ENCODE measurements around the gene YWHAE.
"Not testable (repeated sequence)": the region's sequence is repeated elsewhere in the genome, so short reads cannot be mapped to it uniquely, and the experiment has no call there.

YWHAE gene

DNA sequence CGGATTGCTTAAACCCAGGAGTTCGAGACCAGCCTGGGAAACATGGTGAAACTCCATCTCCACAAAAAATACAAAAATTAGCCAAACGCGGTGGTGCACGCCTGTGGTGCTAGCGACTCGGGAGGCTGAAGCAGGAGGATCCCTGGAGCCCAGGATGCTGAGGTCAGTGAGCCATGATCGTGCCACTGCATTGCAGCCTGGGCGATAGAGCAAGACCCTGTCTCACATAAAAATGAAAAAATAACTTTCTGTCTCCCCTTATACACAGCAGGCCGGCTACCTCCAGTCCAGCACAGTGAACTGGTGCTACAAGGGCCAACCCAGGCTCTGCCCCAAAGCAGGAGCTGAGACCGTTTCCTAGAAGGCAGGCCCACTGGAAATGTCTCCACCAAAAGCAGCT, 59.7 kb downstream of the YWHAE start:
- in situ Hi-C loops (cut with MboI; ENCODE audit: low sequenced_read_pairs) = no loop called here

GRCh38 chr17:1331708-1332107, 68.3 kb downstream of the YWHAE start:
- in situ Hi-C loops (cut with MboI; ENCODE audit: low sequenced_read_pairs) = no loop called here

- in situ Hi-C loops (cut with MboI; ENCODE audit: low sequenced_read_pairs) = no loop called here
Measured at GRCh38 chr17:1329745-1330343, 70.2 kb downstream of the YWHAE start.

GRCh38 chr17:1328437-1328836, 71.6 kb downstream of the YWHAE start:
- in situ Hi-C loops (cut with MboI; ENCODE audit: low sequenced_read_pairs) = no loop called here

DNA sequence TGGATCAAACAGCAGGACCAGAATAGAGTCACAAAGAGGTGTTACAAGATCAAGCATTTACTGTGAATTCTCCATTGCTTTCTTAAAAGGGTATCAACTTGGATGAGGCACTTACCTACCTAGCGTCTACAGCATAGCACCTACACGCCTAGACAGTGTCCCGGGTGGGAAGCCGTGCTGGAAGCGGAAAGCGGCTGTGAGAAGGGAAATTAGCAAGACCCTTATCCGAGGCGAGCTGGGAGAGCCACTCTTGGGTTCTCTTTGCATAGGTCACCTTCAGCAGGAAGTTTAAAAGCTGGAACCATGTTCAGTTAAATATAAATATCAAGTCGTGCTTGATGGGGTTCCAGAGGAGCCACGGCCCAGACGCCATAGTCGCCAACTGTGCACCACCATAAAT, 74.3 kb downstream of the YWHAE start:
- in situ Hi-C loops (cut with MboI; ENCODE audit: low sequenced_read_pairs) = no loop called here

GRCh38 chr17:1324201-1324771, 75.7 kb downstream of the YWHAE start:
- in situ Hi-C loops (cut with MboI; ENCODE audit: low sequenced_read_pairs) = no loop called here

DNA sequence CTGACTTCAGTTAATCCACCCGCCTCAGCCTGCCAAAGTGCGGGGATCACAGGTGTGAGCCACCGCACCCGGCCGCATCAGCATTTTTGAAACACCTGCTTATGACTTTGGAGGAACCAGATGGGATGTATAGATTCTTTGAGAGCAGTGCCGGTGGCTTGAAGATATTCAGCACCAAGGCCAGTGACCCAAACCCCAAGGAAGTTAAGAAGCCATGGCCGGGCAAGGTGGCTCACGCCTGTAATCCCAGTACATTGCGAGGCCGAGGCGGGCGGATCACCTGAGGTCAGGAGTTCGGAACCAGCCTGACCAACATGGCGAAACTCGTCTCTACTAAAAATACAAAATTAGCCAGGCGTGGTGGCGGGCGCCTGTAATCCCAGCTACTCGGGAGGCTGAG, 76.7 kb downstream of the YWHAE start:
- in situ Hi-C loops (cut with MboI; ENCODE audit: low sequenced_read_pairs) = no loop called here

GRCh38 chr17:1322480-1322879, 77.5 kb downstream of the YWHAE start:
- in situ Hi-C loops (cut with MboI; ENCODE audit: low sequenced_read_pairs) = no loop called here

DNA sequence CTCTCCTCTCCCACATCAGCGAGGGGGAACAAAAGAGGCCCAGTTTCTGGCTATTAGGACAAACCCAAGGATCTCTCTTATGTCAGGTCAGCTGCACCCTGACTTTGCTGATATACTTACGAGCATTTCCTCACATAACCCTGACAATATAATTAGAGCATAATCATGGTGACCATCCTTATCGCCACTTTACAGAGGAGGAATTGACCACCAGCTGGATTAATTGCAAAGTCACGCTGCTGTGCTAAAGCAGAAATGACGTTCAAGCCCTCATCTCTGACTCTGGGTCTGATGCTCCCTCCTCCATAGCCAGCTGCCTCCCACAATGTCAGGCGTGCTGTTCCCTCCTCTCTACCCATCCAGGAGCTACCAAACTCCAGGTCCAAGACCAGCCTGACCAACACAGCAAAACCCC, 78.0 kb downstream of the YWHAE start:
- in situ Hi-C loops (cut with MboI; ENCODE audit: low sequenced_read_pairs) = no loop called here

GRCh38 chr17:1315891-1316403, 84.1 kb downstream of the YWHAE start:
- in situ Hi-C loops (cut with MboI; ENCODE audit: low sequenced_read_pairs) = no loop called here

- in situ Hi-C loops (cut with MboI; ENCODE audit: low sequenced_read_pairs) = no loop called here
Measured at GRCh38 chr17:1315409-1315808, 84.6 kb downstream of the YWHAE start.

- in situ Hi-C loops (cut with MboI; ENCODE audit: low sequenced_read_pairs) = no loop called here
Measured at GRCh38 chr17:1313270-1314005, 86.6 kb downstream of the YWHAE start.

GRCh38 chr17:1312261-1312870, 87.7 kb downstream of the YWHAE start:
- in situ Hi-C loops (cut with MboI; ENCODE audit: low sequenced_read_pairs) = no loop called here

DNA sequence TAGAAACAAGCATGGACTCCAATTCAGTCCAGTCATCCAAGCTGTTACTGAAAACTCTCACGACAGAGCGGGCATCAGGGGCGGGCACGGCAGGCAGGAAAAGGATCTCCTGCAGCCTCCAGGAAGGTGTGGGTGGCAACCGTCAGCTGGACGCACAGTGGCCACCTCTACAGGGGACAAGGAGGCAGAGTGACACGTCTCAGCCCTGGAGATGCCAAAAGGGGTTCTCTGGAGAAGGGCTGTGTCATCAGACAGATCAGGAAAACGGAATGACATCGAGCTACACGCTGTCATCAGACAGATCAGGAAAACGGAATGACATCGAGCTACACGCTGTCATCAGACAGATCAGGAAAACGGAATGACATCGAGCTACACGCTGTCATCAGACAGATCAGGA, 92.2 kb downstream of the YWHAE start:
- in situ Hi-C loops (cut with MboI; ENCODE audit: low sequenced_read_pairs) = not testable (repeated sequence)

DNA sequence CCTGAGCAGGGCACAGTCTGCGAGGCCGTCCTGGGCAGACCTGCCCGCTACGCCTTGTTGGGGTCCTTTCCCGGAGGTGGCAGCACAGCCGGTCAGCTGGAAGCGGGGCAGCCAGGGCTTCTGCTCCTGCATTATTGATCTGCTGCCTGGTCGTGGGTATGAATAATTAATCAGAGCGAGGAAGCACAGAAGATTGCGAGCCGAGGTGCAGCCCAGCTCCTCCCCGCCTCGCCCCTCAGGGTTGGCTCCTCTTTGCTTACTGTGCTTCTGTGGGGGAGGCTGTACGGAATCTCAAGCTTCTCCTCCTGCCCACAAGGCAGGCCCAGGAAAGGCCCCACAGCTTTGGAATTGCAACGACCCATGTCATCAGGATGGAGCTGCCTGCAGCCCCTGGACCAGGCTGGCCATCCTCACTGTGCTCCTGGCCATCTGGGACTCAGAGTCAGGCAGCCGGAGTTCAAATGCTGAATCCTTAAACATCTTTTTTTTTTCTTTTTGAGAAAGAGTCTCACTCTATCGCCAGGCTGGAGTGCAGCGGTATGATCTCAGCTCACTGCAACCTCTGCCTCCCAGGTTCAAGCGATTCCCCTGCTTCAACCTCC, 95.0 kb downstream of the YWHAE start:
- in situ Hi-C loops (cut with MboI; ENCODE audit: low sequenced_read_pairs) = no loop called here

- in situ Hi-C loops (cut with MboI; ENCODE audit: low sequenced_read_pairs) = no loop called here
Measured at GRCh38 chr17:1304522-1304921, 95.5 kb downstream of the YWHAE start.

DNA sequence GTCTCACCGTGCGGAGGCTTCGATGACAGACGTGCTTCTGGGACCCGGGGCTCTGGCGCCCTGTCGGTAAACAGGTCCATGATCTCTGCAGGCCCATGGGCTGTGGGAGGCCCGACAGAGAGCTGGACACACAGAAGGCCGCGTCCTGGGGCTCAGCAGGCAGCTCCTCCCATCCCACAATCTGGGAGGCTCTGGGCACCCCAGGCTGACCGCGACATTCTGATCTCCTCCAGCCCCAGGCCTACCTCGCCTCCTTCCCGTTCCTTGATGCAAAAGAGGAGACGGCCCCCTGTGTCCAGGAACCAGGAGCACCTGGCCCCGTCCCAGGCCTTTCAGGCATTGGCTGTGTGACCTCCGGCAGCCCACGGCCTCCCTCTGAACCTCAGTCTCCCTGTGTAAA, 97.3 kb downstream of the YWHAE start:
- in situ Hi-C loops (cut with MboI; ENCODE audit: low sequenced_read_pairs) = no loop called here

DNA sequence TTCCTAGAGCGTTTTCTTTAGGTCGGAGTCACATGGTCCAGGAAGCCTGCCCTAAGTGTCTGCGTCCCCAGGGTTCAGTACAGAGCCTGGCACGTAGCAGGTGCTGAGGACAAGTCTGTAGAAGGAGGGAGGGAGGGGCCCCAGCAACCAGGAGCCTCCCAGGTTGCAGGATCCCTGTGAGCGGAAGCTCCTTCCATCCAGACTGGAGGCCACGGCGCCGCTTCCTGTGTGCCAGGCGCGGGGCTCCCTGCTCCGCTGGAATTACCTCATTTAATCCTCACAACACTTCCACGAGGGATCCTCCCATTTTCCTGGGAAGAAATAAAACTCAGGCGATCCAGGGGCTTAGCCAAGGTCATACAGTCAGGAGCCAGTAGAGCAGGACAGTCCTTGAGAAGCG, 98.5 kb downstream of the YWHAE start:
- in situ Hi-C loops (cut with MboI; ENCODE audit: low sequenced_read_pairs) = no loop called here

DNA sequence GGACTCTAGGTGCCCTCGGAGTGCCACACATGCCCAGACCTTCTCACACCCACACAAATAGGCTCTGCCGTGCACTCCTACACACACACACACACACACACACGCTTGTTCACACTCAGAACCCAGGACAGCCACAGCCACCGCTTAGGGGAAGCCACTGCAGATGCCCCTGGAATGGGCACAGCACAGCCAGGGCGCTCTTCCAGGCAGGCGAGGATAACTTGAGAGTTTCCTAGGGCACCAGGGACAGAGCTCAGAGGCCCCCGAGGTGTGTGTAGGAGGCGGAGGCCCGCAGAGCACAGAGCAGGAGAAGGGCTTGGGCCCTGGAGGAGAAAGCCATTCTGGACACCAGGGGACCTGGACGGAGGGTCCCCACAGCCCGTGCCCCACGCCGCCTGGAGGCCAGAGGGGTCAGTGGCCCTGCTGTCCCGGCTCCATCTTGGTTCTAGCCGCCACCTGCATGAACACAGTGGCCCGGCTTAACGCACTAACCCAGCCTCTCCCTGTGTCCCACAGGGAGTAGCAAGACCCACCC, 99.6 kb downstream of the YWHAE start:
- in situ Hi-C loops (cut with MboI; ENCODE audit: low sequenced_read_pairs) = no loop called here

DNA sequence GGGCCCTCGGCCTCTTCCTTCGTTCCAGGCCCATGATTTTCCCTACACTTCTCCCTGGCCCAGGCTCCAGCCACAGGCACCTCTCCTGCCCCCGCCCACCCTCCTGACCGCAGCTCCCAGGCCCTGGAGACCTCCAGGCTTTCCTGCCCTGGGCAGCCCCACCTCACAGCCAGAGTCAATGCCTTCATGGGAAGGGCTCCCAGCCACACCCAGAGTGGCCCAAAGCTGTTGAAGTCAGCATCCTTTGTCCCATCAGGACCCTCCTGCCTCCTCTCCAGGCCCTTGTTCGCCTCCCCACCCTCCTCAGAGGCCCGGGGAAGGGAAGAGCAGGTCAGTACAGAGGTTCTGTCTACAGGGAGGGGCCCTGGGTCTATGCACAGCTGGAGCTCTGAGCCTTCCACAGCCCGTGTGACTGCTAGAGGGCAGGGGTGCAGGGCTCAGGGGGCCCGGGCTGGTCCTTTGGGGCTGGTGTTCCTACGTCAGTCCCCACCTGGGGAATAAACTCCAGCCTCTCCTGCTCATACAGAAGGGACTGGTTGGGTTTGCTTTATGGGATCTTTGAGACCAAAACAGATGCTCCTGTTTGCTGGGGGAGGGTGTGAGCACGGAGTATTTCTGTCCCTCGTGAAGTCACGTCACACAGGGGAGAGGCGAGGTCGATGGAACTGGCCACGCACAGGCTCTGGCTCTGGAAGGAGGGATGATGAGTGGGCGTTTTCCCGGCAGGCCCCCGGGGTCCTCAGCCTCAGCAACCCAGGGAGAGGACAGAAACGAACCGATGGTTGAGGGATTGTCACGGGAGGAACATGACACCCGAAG, 100.3 kb downstream of the YWHAE start:
- in situ Hi-C loops (cut with MboI; ENCODE audit: low sequenced_read_pairs) = no loop called here
